HG02938 (cell line): ENCODE measurements around the gene OR6K6.

ENCODE experiments used
- ATAC-seq: cut with Tn5 transposase; IDR thresholded peaks from one replicate; pipeline ENCODE4 v1.9.1; 2021; ENCODE audit warnings: mild to moderate bottlenecking, moderate library complexity; ENCODE audit not compliant: unreplicated experiment

Gene OR6K6

GRCh38 chr1:158800526-158800925 lies 46.0 kb downstream of the OR6K6 start:
- ATAC-seq: no peak

- no peak for ATAC-seq
These were observed 46.9 kb downstream of the OR6K6 start for GRCh38 chr1:158801396-158801795.

- no peak for ATAC-seq
These were observed 49.2 kb downstream of the OR6K6 start for GRCh38 chr1:158803678-158804077.
